Measurements from ENCODE around the gene SVEP1. TPM values are rescaled to one million over a fixed set of nuclear protein-coding genes. Genes with fewer than 3 reads are reported as not detected.

Gene SVEP1
- polyA plus RNA-seq, 1 donor (not counting 4 experiments of a cell fraction or from before 2014, with no cell fraction given): 0.14 TPM

GRCh38 chr9:110543631-110544051, 35.9 kb downstream of the SVEP1 start:
- H3K27ac ChIP-seq (ENCODE audit: control insufficient read depth, insufficient read depth, low read length): no peak overlapping the region
- no peaks in the 10 kb centered on the region for H3K27me3 ChIP-seq (ENCODE audit: control insufficient read depth, extremely low read depth, insufficient read depth, low read length)
- DNase-seq (ENCODE audit: low read depth, low spot score) (no peak), FAIRE-seq (no peak)
- H3K9me1 ChIP-seq (ENCODE audit: control insufficient read depth, extremely low read depth, insufficient read depth, low read length): no peaks in the 10 kb centered on the region
- H2AFZ ChIP-seq (ENCODE audit: control insufficient read depth, low read length): no peak overlapping the region
- H3K9ac ChIP-seq (ENCODE audit: control insufficient read depth, extremely low read depth, insufficient read depth, low read length): no peak overlapping the region
- no peaks in the 10 kb centered on the region for H3K9me3 ChIP-seq (ENCODE audit: control insufficient read depth, low read depth, low read length)
- TF ChIP-seq EZH2 (IDR thresholded peaks at IDR 0.05; ENCODE audit: low read length) (no peak), CTCF (optimal IDR thresholded peaks at IDR 0.05 in 1 of 3, IDR thresholded peaks at IDR 0.05 in 1 of 3, conservative IDR thresholded peaks at IDR 0.05 in 1 of 3; ENCODE audit: extremely low read depth in 1 of 3, insufficient read depth in 2 of 3, low read length in 3 of 3) (no peak)
- H3K36me3 ChIP-seq (ENCODE audit: control insufficient read depth in 2 of 2, extremely low read depth in 1 of 2, insufficient read depth in 2 of 2, low read length in 2 of 2): no peaks in the 10 kb centered on the region
- no peaks in the 10 kb centered on the region for H3K4me1 ChIP-seq (ENCODE audit: control insufficient read depth, extremely low read depth, insufficient read depth, low read length)
- H4K20me1 ChIP-seq (ENCODE audit: control insufficient read depth, extremely low read depth, insufficient read depth, low read length): no peaks in the 10 kb centered on the region
- dilution Hi-C loops (cut with MboI; ENCODE audit: extremely low pct_ligation_motif_present, low sequenced_read_pairs): no loop called here
- H3K4me3 ChIP-seq (ENCODE audit: control insufficient read depth in 2 of 3, extremely low read depth in 1 of 3, insufficient read depth in 2 of 3, low read depth in 1 of 3, low read length in 3 of 3): no peak overlapping the region
- no peaks in the 10 kb centered on the region for H3K79me2 ChIP-seq (ENCODE audit: control insufficient read depth, insufficient read depth, low read length)
- H3K4me2 ChIP-seq (ENCODE audit: control insufficient read depth, extremely low read depth, insufficient read depth, low read depth, low read length): no peak overlapping the region

- H3K4me2 ChIP-seq (ENCODE audit: control insufficient read depth, extremely low read depth, insufficient read depth, low read depth, low read length): no peak overlapping the region
- H3K36me3 ChIP-seq (ENCODE audit: control insufficient read depth in 2 of 2, extremely low read depth in 1 of 2, insufficient read depth in 2 of 2, low read length in 2 of 2): no peaks in the 10 kb centered on the region
- H3K79me2 ChIP-seq (ENCODE audit: control insufficient read depth, insufficient read depth, low read length): no peaks in the 10 kb centered on the region
- H4K20me1 ChIP-seq (ENCODE audit: control insufficient read depth, extremely low read depth, insufficient read depth, low read length): no peaks in the 10 kb centered on the region
- dilution Hi-C loops (cut with MboI; ENCODE audit: extremely low pct_ligation_motif_present, low sequenced_read_pairs): no loop called here
- TF ChIP-seq EZH2 (IDR thresholded peaks at IDR 0.05; ENCODE audit: low read length) (no peak), CTCF (optimal IDR thresholded peaks at IDR 0.05 in 1 of 3, IDR thresholded peaks at IDR 0.05 in 1 of 3, conservative IDR thresholded peaks at IDR 0.05 in 1 of 3; ENCODE audit: extremely low read depth in 1 of 3, insufficient read depth in 2 of 3, low read length in 3 of 3) (no peak)
- FAIRE-seq: no peak
- no peak overlapping the region for H3K27ac ChIP-seq (ENCODE audit: control insufficient read depth, insufficient read depth, low read length)
- H3K9me3 ChIP-seq (ENCODE audit: control insufficient read depth, low read depth, low read length): no peaks in the 10 kb centered on the region
- H2AFZ ChIP-seq (ENCODE audit: control insufficient read depth, low read length): no peak overlapping the region
- H3K4me3 ChIP-seq (ENCODE audit: control insufficient read depth in 2 of 3, extremely low read depth in 1 of 3, insufficient read depth in 2 of 3, low read depth in 1 of 3, low read length in 3 of 3): no peak overlapping the region
- no peak for DNase-seq (ENCODE audit: low read depth, low spot score)
- H3K4me1 ChIP-seq (ENCODE audit: control insufficient read depth, extremely low read depth, insufficient read depth, low read length): no peaks in the 10 kb centered on the region
- H3K9ac ChIP-seq (ENCODE audit: control insufficient read depth, extremely low read depth, insufficient read depth, low read length): no peak overlapping the region
- no peaks in the 10 kb centered on the region for H3K27me3 ChIP-seq (ENCODE audit: control insufficient read depth, extremely low read depth, insufficient read depth, low read length)
- H3K9me1 ChIP-seq (ENCODE audit: control insufficient read depth, extremely low read depth, insufficient read depth, low read length): no peaks in the 10 kb centered on the region
Observed at GRCh38 chr9:110541950-110542349, 37.6 kb downstream of the SVEP1 start.

Measured in keratinocyte (primary cell).